MM.1S (cell line): ENCODE results near the gene CTAGE9.

ENCODE experiments used
- EZH2 ChIP-seq: fragments of 300-600 bp; sonication (generic); optimal IDR thresholded peaks from 2 replicates; pipeline ENCODE3; 2017; ENCODE audit warnings: low read depth, mild to moderate bottlenecking, antibody characterized with exemption, low read length, mixed read lengths
- TF ChIP-seq, protein P1 (sequence below): fragments of 300-600 bp; sonication (generic); IDR thresholded peaks from 2 replicates; pipeline ENCODE4 v1.5.1; 2016; ENCODE audit warnings: antibody characterized with exemption, low read length, mixed read lengths

DNA sequence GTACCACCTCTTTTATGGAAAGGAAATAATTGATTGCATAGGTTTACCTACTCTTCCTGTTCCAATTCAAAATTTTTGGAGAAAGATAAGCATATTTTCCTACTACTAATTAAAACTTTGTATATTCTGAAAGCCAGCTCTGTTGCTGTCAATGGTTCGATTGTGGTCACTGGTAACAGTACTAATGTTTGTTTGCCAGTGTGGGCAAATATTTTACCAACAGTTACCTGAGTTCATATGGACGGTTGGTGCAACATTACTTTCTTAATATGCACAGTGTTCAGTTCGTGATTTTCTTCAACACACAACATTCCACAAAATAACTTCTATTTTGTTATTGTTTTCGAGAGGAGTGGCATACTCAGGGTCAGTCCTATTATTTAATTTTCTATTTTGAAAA is 17.1 kb upstream of the CTAGE9 start:
- TF ChIP-seq, protein P1, sequence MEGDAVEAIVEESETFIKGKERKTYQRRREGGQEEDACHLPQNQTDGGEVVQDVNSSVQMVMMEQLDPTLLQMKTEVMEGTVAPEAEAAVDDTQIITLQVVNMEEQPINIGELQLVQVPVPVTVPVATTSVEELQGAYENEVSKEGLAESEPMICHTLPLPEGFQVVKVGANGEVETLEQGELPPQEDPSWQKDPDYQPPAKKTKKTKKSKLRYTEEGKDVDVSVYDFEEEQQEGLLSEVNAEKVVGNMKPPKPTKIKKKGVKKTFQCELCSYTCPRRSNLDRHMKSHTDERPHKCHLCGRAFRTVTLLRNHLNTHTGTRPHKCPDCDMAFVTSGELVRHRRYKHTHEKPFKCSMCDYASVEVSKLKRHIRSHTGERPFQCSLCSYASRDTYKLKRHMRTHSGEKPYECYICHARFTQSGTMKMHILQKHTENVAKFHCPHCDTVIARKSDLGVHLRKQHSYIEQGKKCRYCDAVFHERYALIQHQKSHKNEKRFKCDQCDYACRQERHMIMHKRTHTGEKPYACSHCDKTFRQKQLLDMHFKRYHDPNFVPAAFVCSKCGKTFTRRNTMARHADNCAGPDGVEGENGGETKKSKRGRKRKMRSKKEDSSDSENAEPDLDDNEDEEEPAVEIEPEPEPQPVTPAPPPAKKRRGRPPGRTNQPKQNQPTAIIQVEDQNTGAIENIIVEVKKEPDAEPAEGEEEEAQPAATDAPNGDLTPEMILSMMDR: no peak
- TF ChIP-seq EZH2: no peak
